Activated T-cell treated with anti-CD3 and anti-CD28 coated beads for 24 hours (primary cell): Measurements from ENCODE around the gene SIK3.

ENCODE experiments used
- DNase-seq: peaks from one replicate; pipeline ENCODE4 v3.0.0-alpha.2; 2020; ENCODE audit warnings: low read depth

Gene SIK3

DNA sequence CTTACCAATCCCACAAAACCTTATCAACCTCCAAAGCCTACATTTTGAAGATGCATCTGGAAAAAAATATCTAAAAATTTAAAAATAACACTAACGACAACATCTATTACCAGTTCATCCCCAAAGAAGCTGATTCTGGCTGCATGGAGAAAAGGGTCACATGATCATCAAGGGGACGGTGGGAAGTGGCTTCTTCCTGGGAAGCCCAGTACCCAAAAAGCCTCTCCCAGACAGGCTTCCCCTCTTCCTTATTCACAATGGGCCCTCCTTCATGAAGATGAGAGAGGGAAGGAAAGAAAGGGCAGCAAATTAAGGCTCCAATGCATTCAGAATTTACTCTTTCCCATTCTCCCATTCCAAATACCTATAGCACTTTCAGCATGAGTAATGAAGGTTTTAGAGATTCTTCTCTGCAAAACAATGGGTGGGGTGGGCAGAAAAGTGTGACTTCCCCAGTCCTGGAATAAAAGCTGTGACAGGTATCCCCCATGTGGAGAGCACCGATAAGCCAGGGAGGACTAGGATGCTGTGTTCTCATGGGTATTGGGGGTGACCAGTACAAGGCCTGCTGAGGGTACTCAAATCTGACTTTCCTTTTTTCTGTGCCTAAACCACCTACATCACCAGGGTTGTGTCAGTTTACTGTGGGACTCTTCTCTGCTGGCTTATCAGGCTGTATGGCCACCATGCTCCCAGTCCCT lies 88.2 kb downstream of the SIK3 start:
- no peak for DNase-seq

DNA sequence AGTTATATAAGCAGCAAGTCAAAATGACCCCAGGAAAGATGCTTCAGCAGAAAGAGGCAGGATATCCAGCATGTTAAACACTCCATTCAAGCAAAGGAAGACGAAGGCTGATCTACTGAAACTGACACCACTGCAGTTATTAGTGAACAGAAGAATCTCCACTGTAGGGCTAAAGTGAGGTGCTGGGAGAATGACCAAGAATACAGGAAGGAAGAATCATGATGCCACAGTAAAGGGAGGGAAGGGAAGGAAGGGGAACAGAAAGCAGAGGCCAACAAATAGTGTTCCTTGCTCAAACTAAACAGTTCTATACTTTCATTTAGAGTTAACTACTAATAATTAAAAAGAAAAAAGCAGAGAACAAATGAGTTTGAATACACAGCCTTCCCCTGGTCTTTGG lies 92.5 kb downstream of the SIK3 start:
- no peak for DNase-seq

DNA sequence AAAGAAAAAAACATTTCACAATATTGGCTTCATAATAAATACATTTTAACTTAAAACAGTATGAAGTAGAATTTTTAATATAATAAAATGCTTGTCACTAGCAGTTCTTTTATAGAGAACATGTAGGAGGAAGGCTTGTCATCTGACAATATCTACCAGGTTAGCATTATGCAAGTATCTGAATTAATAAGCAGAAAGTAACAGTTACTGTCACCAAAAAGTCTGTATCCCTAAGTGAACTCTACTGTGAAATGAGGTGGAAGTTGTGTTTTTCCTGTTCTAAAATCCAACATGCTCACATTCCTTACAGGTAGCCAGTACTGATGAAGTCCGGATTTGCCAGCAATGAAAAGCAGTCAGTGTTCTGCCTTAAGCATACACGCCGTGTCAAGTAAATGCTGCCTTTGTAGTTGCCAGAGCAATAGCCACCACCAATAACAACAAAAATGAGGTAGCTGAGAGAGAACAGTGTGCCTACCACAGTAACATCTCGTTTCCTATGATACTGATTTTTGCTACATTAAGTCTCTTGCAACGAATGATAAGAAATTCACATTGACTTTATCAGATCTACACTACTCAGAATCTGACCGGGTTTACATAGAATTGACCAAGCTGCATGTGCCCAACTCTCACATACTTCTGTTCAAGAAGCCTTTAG lies 95.5 kb downstream of the SIK3 start:
- no peak for DNase-seq

DNA sequence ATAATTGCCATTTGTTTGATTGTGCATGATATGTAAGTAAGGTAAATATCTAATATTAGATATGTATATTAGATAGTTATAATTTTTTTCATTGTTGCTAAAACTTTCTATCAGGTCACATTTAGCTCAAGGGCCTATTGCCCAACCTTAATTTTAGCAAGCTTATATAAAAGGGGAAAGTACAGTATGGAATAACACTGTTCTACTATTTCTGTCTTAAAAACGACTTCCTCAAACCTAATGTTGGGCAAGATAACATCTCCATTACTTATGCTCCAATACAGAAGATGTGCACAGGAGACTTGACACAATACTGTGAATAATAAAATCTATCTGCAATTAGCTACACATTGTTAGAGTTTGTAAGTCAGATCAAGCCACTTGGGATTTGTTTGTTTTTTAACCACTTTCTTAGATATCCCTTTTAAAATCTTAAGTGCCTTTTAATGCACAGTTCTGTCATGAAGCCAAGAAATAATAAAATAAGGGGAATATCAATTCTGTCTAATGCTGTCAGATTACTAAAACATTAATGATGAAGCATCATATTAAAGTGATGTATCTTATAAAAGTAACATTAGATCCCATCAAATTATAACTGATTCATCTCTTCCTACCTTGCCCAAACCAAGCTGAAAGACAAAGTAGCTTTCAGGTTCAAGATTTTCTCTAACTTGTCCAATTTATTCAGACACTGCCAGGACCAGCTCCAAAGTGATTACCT lies 98.1 kb downstream of the SIK3 start:
- DNase-seq: no peak

DNA sequence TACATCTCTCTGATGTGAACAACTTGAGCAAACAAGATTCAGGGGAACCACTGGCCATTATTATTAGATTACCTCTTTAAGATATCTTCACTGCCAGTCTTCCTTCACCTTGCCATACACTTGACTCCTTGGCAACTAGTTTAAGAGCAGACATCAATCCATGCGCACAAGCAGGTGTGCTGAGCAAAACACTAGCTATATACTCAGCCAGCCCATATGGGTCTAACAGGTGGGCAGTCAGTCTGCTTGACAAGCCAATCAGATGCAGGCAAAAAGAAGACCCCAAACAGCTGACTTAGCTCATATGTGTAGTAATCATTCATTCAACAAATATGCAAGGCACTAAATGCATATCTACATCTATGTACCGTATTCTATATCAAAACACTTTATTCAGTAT lies 101.2 kb downstream of the SIK3 start:
- DNase-seq: no peak

DNA sequence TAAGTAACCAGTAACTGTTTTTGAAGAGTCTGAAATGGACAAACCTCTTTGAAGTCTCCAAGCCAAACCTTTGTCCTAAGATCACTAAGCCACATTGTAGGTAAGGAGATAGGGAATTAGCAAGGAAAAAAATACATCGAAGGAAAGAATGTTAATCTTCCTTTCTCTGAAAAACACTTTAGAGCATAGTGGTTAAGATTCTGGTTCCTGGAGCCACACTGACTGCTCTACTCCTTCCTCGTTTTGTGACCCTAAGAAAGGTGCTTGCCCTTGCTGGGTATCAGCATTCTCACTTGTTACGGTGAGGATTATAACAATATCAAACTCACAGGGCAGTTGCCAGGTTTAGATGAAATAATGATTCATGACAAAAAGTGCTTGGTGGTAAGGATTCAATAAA lies 104.0 kb downstream of the SIK3 start:
- no peak for DNase-seq

DNA sequence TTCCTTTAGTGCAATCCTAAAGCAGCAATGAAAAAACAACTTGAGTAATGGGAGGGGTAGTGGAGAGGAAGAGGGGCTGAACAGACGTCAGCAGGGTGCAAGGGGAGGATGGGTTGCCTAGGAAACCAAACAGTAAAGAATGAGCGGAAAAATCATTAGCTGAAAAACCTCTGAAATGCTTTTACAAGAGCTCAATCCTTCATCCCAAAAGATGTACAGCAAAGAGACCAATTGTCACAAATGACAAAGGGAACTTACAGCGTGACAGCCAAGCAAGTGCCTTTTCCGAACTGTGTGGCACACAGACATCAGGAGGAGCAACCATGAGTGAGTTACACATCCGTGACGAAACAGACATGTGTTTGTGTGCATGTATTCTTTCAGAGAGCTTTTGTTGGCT lies 104.6 kb downstream of the SIK3 start:
- DNase-seq: no peak

DNA sequence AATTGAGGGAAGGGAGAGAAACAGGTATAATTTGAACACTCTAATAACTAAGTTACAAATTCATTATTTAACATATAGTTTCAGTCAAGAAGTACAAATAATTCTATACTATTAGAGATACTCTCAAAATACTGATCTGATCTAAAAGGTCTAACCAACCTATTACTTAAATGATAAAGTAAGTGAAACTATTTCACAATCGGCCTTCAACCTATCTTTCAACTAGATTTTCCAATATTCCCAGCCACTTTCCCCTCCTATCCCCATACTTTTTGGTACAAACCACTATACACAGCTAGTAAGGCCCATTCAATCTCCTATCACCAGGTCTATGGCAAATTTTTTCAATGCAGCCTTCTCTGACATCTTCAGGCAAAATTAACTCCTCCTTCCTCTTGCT lies 106.7 kb downstream of the SIK3 start:
- DNase-seq: no peak

DNA sequence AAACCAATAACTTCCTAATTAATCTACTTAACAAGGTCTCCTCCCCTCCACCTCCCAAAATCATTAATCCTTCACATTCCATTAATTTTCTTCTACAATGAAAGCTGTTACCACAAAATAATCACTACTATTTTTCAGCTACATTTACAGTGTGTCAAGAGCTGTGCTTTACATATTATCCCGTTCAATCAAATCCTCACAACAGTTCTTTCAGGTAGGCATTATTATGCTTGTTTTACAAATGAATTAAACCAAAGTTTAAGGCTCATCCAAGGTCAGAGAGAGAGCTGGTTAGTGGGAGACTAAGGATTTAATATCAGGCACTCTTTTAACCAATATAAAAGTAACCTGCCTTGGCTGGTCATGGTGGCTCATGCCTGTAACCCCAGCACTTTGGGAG lies 107.4 kb downstream of the SIK3 start:
- no peak for DNase-seq

DNA sequence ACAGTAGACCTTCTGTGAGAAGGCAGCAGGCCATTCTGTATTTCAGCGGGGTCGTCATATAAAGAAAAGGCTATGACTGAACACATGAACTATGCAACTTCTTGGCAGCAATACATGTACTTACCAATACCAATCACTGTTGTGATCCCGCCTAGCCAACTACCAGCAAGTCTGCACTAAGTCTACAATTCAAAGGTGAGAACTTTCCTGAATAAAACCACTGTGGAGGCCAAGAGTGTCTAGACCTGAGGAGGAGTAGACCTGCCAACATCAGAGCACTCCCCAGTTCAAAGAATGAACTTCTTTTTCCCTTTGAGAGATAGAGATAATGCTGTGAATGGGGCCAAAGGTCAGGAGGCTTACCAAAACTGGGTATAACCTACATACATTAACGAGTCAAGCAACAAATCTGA lies 108.2 kb downstream of the SIK3 start:
- DNase-seq: no peak

DNA sequence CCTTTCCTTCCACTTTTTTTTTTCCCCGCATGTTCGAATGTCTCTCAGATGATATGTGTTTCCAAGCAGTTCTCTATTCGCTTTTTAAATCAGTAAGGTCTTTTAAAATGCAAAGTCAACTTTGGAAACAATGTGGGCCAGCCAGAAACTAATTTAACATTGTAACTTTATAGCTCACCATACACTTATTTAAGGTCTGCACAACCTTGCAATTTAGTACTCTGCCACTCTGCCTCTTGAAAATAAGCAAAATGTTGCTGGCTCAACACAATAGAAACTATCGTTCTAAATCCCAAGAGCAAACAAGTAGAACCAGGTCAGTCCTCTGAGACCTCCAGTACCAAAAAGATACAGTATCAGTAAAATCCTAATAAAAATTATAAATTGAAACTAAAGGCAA lies 109.0 kb downstream of the SIK3 start:
- no peak for DNase-seq

DNA sequence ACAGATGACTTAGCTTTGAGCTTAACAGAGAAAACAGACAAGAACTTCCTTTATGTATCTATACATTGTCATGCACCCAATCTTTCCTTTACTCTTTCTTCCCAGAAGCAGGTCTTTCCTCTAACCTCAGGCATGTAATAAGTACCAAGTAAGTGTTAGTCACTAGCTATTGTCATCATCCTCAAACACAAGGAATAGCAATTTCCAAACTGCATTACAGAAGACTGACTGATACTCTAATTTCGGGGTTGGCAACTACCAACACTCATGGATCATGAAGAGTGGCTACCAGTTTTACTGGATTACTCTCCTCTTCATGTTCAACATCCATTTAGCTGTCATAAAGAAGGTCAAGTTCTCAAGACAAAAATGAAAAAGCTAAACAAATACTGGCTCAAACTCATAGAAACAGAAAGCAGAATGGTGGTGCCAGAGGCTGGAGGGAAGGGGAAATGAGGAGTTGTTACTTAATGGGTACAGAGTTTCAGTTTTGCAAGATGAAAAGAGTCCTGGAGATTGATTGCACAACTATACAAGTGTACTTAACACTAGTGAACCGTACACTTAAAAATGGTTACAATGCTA lies 111.6 kb downstream of the SIK3 start:
- no peak for DNase-seq

DNA sequence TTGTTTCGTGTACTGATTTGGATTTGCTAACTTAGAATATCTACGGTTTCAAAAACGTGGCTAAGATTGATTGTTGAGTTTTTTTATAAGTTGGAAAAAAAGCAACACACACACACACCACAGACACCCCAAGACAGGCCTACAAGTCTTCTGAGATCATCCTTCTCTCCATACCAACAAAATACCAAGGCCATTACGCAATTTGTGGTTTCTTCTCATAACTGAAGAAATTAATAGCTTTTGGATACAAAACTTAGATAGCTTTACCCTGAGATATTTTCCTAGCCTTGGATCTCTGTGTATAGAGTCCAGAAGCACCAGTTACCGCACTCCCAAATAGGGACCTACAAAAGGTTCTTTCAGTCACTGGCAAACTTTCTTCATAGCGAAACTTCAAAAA lies 113.6 kb downstream of the SIK3 start:
- no peak for DNase-seq

DNA sequence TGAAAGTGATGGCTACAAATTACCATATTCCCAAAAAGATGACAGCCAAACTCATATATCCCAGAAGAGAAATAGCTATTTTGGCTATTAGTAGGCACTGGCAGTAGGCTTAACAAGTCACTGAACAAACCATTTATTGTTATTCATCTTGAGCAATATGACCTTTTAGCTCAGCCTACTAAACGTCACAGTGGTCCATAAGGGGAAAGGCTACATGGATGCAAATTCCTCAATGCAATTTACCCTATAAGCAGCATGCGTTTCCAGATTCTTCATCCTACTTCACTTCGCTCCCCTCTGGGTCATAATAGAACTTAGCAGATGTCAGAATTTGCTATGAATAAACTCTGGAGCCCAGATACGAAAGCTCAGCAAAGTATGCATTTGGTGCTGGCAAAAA lies 114.0 kb downstream of the SIK3 start:
- no peak for DNase-seq

DNA sequence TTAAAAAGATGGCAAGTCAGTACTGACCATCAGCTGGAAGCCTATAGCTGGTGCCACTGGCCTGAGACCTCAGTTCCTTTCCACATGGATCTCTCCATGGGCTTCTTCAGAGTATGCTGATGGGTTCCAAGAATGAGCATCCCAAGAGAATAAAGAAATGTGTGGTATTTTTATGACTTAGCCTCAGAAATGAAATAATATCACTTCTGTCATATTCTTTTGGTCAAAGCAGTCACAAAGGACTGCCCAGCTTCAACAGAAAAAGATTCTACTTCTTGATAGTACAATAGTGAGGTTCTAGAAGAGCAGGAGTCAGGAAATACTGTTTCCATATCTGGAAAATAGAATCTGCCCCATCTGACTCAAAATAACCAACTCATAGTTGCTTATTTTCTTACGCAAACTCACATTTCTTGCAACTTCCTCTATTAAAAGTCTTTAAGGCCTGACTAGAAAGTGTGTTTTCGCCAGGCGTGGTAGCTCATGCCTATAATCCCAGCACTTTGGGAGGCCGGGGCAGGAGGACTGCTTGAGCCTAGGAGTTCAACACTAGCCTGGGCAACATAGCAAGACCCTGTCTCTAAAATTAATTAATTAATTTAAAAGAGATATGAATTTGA lies 116.9 kb downstream of the SIK3 start:
- DNase-seq: no peak

DNA sequence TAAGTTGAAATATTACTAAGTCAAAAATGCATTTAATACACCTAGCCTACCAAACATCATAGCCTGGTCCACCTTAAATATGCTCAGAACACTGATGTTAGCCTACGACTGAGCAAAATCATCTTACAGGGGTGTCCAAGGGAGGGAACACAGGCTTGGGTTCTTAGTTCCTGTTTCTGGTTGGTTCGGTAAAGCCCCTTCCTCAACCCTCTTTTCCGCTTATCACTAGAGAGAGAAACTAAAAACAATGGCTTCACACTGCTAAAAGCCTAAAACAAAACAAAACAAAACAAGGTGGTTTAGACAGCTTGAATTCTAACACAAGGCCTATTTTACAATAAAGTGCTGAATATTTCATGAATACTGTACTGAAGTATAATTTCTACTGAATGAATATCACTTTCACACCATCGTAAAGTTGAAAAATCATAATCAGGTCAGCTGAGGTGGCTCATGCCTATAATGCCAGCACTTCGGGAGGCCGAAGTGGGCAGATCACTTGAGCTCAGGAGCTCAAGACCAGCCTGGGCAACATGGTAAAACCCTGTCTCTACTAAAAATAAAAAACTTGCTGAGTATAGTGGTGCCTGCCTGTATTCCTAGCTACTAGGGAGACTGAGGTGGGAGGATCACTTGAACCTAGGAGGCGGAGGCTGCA lies 118.0 kb downstream of the SIK3 start:
- no peak for DNase-seq

DNA sequence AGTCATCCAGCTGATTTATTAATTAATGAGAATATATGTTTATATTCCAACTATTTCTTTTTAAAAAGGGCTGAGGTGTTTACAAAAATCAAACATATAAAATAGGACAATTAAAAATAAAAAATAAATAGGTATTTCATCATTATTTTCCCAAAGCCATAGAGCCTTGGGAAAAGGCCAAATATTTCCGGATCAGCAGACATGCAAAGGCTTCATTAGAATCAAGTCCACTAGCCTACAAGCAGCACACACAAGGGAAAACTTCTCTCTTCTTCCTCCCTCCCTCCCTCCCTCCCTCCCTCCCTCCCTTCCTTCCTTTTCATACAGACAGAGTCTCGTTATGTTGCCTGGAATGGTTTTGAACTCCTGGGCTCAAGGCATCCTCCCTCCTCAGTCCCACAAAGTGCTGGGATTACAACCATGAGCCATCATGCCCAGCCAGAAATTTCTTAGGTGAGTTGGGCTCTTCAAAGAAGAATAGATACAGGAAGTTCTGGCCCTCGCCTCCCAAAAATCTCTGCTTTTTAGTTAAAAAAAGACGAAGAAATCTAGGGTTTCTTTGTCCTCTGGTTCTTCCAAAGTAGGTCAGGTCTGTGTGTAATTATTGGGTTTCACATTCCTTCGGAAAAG lies 121.2 kb downstream of the SIK3 start:
- DNase-seq: no peak

DNA sequence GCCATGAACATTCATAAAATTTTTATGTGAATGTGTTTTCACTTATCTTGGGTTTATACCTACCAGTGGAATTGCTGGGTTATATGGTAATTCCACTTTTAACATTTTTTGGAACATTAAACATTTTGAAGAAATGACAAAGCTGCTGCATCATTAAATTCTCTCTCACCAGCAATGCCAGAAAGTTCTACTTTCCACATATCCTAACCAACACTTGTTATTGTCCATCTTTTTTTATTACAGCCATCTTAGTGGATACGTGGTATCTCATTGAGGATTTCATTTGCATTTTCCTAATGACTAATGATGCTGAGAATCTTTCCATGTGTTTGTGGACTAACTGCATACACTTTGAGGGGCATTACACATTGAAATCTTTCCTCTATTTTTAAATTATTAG lies 122.6 kb downstream of the SIK3 start:
- DNase-seq: no peak

DNA sequence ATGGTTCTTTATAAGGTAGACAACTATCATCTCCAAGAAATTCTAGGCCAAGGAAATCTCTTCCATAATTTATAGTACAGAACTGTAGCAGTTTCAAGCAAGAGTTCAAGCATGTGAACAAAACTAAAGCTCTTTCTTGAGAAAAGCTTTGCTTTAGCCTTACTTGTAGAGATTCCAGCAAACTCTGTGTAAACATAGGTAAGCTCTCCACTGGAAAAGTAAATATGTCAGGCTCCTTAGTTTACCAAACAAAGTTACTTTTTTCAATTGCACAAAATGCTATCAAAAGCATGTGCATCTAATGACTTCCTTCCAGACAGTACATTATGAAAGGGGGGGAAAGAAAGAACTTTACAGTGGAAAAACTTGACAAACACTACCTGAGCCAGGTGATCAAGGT lies 125.0 kb downstream of the SIK3 start:
- DNase-seq: no peak

DNA sequence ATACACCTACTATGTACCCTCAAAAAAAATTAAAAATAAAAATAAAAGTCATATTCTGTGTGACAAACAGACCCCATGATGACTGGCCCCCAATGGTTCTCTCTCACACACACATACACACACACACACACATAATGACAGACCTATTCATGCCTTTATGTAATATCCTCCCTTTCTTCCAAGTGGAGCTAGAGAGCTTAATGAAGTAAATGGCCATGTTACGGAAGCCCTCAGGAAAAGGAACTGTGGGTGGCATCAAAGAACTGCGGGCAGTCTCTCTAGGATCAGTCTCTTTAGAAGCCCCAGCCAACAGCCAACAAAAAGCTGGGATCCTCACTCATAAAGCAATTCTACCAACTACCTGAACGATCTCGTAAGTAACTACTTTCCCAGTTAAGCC lies 125.5 kb downstream of the SIK3 start:
- no peak for DNase-seq

DNA sequence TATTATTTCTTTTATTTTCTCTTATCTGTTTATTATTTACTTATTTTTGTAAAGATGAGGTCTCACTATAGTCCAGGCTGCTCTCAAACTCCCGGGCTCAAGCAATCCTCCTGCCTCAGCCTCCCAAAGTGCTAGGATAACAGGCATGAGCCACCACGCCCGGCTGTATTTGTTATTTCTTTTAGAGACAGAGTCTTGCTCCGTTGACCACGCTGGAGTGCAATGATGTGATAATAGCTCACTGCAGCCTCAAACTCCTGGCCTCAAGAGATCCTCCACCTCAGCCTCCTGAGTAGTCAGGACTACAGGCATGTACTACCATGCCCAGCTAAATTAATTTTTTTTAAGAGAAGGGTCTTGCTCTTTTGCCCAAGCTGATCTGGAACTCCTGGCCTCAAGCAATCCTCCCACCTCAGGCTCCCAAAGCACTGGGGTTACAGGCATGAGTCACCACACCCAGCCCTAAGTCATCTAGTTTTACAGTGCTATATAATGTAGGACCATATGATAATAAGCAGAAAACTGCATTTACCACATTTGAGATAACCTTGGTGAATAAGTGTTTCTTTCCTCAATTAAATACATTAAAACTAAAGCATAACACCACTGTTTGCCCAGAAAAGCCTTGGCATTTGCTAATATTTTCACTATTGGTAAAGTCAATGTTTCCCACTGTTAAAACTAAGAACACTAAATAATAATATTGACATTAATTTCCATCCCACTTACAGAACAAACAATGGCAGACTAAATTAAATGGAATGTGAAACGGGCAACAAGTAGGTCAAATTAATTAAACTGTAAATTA lies 127.5 kb downstream of the SIK3 start:
- DNase-seq: no peak
